IPS-18c (cell line): ENCODE results near the gene XPO4.
"Not testable (repeated sequence)": the region's sequence is repeated elsewhere in the genome, so short reads cannot be mapped to it uniquely, and the experiment has no call there.

ENCODE experiments used
- H3K4me3 ChIP-seq: 2 replicates; pipeline ENCODE4 v1.7.0; 2013; ENCODE audit warnings: low read depth, mild to moderate bottlenecking, low read length, moderate library complexity; ENCODE audit not compliant: insufficient read depth
- H3K9me3 ChIP-seq: one replicate; pipeline ENCODE4 v1.6.1; 2013; ENCODE audit warnings: mild to moderate bottlenecking, low read length, moderate library complexity; ENCODE audit not compliant: control insufficient read depth, insufficient read depth

XPO4 gene

DNA sequence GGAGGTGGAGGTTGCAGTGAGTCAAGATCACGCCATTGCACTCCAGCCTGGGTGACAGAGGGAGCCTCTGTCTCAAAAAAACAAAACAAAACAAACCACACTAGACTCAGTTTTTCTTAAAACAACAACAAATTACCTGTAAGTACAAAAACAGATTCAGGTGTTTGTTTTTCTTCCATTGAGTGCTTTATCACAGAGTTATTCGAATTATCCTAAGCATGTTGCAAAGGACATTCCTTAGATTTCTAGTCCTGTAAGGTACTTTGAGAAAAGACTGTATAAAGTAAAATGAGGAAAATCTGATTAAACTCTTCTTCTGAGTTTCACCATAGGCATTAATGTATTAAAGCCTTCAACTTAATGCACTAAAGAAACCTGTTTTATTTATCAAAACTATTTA, 126.6 kb downstream of the XPO4 start:
- Histone ChIP-seq H3K4me3 (no peak overlapping the region), H3K9me3 (no peaks in the 10 kb centered on the region)

DNA sequence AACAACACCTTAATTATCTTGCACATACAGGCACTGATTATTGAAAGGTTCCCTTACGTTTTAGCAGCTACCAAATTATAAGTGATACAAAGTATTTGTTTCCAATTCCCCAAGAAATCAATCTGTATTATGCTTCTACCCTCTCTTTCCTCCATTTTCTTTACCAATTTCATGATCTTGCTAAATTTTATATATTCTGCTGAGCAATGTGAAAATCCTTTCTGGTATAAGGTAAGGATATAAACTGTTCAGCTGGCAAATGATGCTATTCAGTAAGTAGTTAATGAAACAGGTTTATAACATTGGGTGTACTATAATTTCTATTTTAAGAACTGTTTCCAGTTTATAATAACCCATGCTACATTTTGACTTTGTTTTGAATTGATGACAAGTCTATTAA, 127.8 kb downstream of the XPO4 start:
- H3K4me3 ChIP-seq, result no peak overlapping the region
- no peaks in the 10 kb centered on the region for H3K9me3 ChIP-seq

DNA sequence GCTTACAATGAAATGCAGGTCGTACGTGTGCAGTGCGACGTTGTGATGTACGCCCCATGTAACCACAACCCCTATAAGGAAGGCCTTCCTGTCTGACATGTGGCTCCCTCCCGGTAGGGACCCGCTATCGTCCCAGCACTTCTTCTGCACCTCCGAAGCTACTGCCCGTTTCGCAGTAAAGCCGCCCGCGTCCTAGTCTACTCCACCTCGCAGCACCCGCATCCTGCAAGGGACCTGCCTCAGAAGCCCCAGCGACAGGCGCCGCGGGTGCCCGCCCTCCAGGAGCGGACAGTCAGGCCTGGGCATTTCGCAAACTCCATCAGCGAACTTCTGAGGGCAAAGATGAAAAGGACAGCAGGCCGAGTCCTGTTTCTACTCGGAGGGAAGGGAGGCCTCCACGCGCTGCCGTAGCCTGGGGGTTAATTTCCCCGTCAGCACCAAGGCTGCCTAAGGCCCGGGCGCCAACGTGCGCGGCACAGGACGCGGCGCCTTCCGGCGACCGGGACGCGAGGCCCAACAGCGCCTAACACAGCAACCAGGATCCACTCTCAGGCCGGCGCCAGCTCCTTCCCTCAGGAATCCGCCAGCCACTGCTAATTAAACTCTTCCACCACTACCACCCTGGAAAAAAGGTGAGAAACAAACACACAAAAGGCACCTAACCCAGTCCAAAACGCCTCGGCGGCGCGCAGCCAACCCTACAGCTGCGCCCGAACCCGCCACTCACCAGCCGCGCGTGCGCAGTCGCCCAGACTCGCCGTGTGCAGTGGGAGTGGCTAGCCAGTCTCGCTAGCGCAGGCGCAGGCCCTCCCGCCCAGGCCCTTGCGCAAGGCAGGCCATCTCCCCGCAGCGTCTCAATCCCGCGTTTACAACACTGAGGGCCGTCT, 129.1 kb downstream of the XPO4 start, which contains the start of gene EEF1AKMT1:
EEF1AKMT1 (minus strand) TSS at position 768 of the 887 bp plus-strand sequence. CDS start 16,363 bp downstream, outside the sequence.
- H3K9me3 ChIP-seq, result no peaks in the 10 kb centered on the region
- peak within 1 kb of the TSS; percentile 84 for H3K4me3 ChIP-seq

DNA sequence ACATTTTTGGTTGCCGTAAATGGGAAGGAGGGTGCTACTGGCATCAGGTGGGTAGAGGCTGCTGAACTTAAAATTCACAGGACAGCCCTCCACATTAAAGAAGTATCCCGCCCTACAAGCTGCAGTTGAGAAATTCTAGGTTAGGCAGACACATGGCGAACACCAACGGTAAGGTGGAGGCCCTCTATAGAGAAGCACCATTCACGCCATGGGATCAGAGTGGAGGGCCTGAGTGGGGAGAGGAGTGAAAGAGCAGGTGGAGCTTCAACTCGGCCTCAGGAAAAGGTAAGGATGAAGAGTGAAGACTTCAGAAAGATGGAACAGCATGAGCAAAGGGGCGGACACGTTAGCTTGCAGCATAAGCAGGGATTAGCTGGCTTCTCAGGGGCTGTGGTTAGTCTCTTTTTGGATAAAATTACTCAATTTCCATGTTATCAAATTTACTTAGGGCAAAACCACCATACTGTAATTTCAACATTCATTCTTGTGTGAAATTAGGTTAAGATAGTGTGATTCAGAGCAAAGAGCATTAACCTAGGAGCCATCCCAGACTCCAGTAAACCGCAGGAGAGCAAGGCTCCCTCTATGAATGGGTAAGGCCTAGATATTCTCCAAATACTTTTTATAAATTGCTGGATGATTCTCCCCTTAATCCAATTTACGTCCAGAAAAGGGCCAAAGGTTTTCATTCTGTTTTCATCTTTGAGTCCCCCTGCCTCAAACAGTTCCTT, 130.0 kb downstream of the XPO4 start:
- peak overlapping the region; percentile 84 for H3K4me3 ChIP-seq

DNA sequence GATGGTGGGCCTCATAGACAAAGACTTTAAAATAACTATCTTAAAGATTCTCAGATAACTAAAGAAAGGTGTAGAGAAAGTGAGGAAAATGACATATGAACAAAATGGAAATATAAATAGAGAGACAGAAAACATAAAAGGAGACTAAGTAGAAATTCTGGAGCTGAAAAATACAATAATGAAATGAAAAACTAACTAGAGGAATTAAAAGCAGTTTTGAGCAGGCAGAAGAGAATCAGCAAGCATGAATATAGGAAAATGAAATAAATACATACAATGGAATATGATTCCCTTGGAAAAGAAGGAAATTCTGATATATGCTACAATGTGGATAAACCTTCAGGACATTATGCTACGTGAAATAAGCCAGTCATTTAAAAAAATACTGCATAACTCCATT, 132.7 kb downstream of the XPO4 start:
- H3K4me3 ChIP-seq, result no peak overlapping the region
- no peaks in the 10 kb centered on the region for H3K9me3 ChIP-seq

More for the DNA sequence above, 130.0 kb downstream of the XPO4 start:
- H3K9me3 ChIP-seq, result no peaks in the 10 kb centered on the region

DNA sequence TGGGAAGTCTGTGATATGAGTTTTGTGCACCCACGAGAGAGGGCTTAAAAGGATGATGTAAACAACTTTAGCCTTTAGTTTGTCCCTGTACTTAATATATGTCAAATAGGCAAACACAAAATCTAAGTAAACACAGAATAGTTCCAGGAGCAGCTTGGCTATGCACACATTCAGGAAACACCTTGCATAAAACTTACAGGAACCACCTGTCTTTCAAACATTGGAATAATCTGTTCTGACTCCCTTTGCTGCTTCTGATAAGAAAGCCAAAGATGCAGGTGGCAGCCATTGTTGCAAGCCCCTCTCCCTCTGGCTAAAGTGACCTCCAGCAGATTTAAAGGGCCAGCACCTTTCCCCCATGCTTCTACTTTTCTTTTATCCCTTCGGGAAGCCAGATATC, 133.5 kb downstream of the XPO4 start:
- H3K9me3 ChIP-seq, result no peaks in the 10 kb centered on the region

DNA sequence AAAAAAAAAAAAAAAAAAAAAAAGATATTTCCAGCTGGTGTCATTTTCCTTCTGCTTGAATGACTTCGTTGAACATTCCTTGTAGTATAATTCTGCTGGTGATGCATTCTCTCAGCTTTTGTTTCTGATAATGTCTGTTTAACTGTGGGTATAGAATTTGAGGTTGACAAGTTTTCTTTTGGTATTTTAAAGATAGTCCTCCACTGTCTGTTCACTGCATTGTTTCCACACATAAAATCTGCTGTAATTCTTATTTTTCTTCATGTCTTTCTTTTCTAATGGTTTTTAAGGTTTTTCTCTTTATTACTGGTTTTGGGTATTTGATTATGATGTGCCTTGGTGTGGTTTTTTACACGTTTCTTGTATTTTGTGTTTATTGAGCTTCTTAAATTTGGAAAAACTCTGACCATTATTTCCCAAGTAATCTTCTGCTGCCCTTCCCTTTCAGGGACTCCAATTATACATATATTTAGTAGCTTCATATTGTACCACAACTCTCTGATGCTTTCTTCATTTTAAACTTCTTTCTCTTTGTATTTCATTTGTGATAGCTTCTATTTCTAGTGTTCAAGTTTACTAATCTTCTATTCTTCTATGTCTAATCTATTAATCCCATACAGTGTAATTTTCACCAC, 135.1 kb downstream of the XPO4 start:
- Histone ChIP-seq H3K9me3 (no peaks in the 10 kb centered on the region), H3K4me3 (no peak overlapping the region)

More for the DNA sequence above, 133.5 kb downstream of the XPO4 start:
- no peak overlapping the region for H3K4me3 ChIP-seq

DNA sequence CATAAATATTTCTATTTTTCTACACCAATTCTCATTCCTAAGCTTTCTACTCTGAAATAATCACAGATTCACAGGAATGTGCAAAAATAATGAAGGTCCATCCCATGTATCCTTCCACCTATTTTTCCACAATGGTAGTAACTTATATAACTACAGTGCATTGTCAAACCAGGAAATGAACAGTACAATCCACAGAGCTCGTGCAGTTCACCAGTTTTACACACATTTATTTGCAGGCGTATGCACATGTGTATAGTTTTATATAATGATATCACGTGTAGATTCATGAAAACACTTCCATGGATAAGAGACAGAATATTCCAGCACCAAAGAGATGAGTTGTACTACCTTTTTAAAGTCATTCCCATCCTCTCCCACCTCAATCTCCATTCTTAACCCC, 141.7 kb downstream of the XPO4 start:
- Histone ChIP-seq H3K9me3 (peaks cover 4% of the 10 kb centered on the region), H3K4me3 (no peak overlapping the region)

DNA sequence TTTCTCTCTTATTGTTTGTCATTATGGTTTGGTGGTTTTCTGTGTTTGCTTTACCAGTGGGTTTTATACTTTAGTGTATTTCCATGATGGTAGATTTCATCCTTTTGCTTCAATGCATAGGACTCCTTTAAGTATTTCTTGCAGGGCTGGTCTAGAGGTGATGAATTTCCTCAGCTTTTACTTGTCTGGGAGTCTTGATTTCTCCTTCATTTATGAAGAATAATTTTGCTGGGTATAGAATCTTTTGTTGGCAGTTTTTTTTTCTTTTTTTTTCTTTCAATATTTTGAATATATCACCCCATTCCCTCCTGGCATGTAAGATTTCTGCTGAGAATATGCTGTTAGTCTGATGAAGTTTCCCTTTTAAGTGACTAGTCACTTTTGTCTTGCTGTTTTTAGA, 148.5 kb downstream of the XPO4 start:
- Histone ChIP-seq H3K9me3 (peaks cover 4% of the 10 kb centered on the region), H3K4me3 (no peak overlapping the region)

DNA sequence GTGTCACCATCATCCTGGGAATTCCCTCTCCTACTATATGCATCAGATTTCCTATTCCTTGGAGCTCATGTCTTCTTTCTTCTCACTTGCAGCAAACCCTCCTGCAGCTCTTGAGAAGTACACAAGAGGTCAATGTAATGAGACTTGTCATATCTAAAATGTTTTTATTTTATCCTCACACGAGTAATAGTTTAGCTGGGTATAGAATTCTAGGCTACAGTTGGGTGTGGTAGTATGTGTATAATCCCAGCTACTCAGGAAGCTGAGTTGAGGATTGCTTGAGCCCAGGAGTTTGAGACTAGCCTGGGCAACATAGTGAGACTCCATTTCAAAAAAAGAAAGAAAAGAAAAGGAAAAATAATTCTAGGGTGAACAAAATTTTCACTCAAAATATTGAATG, 153.2 kb downstream of the XPO4 start:
- no peak overlapping the region for H3K4me3 ChIP-seq
- no peaks in the 10 kb centered on the region for H3K9me3 ChIP-seq

DNA sequence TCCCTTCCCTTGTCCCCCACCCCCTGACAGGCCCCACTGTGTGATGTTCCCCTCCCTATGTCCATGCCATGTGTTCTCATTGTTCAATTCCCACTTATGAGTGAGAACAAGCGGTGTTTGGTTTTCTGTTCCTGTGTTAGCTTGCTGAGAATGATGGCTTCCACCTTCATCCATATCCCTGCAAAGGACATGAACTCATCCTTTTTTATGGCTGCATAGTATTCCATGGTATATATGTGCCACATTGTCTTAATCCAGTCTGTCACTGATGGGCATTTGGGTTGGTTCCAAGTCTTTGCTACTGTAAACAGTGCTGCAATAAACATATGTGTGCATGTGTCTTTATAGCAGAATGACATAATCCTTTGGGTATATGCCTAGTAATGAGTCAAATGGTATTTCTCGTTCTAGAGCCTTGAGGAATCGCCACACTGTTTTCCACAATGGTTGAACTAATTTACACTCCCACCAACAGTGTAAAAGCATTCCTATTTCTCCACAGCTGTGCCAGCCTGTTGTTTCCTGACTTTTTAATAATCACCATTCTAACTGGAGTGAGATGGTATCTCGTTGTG, 158.6 kb downstream of the XPO4 start:
- not testable (repeated sequence) for H3K4me3 ChIP-seq, H3K9me3 ChIP-seq

DNA sequence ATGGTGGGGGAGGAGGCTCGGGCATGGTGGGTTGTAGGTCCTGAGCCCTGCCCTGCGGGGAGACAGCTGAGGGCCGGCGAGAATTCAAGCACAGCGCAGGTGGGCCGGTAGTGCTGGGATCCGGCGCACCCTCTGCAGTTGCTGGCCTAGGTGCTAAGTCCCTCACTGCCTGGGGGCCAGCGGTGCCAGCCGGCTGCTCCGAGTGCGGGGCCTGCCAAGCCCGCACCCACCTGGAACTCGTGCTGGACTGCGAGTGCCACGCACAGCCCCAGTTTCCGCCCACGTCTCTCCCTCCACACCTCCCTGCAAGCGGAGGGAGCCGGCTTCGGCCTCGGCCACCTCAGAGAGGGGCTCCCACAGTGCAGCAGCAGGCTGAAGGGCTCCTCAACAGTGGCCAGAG, 162.5 kb downstream of the XPO4 start:
- H3K9me3 ChIP-seq, result no peaks in the 10 kb centered on the region
- no peak overlapping the region for H3K4me3 ChIP-seq

DNA sequence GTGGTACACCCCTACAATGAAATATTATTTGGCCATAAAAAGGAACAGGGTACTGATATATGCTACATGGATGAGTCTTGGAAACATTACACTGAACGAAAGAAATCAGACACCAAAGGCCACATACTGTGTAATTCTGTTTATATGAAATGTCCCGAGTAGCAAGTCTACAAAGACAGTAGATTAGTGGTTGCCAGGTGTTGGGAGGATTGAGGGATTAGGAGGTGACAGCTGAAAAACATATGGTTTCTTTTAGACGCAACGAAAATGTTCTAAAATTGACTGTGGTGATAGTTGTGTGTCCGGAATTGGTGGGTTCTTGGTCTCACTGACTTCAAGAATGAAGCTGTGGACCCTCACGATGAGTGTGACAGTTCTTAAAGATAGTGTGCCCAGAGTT, 163.9 kb downstream of the XPO4 start:
- no peaks in the 10 kb centered on the region for H3K9me3 ChIP-seq

DNA sequence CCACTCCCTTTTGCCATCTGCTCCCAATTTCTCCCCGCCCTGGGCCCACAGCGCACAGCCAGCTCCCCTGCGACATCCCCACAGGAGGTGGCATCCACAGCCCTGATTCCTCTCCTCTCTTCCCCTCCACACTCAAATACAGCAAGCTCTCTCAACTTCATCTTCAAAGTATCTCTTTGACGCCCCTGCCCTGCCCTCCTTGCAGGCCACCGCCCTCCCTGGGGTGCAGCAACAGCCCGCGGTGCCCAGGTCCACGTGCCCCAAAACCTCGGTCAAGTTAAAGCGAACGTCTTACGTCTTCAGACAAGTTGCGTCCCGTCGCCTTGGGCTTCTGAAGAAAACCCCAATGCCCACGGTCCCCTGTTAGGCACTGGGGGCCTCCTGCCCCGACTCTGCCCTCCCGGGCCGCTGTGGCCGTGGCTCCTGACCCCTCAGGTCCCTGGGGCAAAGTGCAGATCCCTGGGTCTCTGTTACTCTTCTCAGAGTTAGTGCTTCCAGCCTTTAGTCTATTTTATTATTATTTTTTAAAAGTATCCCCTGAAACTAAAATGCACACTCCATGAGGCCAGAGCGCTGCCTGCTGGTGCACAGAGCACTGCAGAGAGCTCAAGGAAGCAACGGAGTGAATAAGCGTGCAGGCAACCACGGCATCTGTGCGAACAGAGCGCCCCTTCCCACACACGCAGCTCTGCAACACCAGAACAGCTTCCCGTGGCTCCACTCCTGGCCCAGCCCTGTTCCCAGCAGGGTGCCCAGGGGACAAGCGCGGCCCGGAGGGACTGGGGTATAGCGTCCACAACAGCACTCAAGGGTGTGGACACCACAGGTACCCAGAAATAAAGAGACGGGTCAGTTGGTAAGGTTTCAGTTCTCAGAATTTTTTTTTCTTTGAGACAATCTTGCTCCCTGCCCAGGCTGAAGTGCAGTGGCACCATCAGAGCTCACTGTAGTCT, 172.6 kb downstream of the XPO4 start:
- H3K9me3 ChIP-seq, result no peaks in the 10 kb centered on the region
- H3K4me3 ChIP-seq, result no peak overlapping the region

More for the DNA sequence above, 163.9 kb downstream of the XPO4 start:
- no peak overlapping the region for H3K4me3 ChIP-seq

DNA sequence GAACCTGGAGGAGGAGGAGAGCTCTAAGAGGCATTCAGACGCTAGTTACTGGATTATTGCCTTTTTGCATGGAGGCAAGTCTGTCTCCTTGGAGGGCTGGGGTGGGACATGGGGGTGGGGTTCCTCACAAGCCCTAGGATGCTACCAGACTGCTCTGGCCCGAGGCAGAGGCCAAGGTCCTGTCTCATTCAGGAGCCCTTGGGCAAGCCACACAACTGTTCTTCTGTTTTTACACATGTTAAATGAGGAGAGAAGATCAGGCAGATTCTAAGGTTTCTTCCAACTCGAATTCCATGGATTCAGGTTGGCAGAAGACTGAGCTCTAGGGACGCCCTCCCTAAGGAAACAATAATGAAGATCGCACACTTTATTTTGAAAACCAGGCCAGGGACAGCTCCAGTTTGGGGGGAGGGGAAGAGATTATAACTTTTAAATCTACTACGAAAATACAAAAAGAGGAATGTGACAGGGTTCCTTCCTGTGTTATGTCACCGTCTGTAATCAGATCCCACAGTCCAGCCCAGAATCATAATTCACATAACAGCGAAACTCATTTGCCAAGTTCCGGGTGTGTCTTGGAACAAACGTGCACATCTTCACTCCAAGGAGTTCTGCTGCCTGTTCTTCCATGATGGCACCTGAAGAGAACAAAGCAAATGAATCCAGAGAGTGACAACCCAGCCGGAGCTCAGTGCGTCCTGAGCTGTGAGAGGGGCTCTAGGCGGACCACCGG, 173.8 kb downstream of the XPO4 start:
- Histone ChIP-seq H3K4me3 (no peak overlapping the region), H3K9me3 (no peaks in the 10 kb centered on the region)

DNA sequence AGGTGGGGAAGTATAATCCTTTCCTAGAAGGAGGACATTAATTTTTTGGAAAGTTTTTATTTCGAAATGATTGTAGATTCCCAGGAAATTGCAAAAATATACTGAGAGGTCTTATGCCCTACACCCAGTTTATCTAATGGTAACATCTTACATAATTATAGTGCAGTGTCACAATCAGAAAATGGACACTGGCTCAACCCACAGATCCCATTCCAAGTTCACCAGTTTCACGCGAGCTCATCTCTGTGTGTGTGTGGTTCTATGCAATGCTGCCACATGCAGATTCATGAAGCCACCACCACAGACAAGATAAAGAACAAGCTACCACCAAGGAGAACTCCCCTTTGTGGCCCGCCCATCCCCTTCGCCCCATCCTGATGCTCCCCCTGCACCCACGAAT, 174.7 kb downstream of the XPO4 start:
- Histone ChIP-seq H3K4me3 (no peak overlapping the region), H3K9me3 (no peaks in the 10 kb centered on the region)
